SK-N-SH treated with all-trans-retinoic acid at 6 μM for 48 hours (cell line): Measurements from ENCODE around the gene PIK3R1.

Source experiments
- ATAC-seq: fragments of 200-7000 bp; cut with Tn5 transposase; 3 replicates; pipeline ENCODE4 v1.9.1; 2020; ENCODE audit warnings: mild to moderate bottlenecking, moderate library complexity
- BACH2 ChIP-seq: fragments of 250-450 bp; sonication (Bioruptor Pico); IDR thresholded peaks from 2 replicates; pipeline ENCODE4 v1.9.0; 2021; ENCODE audit warnings: mild to moderate bottlenecking, borderline replicate concordance
- CREB5 ChIP-seq: fragments of 250-450 bp; sonication (Bioruptor Pico); IDR thresholded peaks from 2 replicates; pipeline ENCODE4 v1.5.1; 2020; ENCODE audit warnings: low read depth, mild to moderate bottlenecking, moderate library complexity
- CSDC2 ChIP-seq: fragments of 250-450 bp; sonication (Bioruptor Pico); IDR thresholded peaks from 2 replicates; pipeline ENCODE4 v1.5.0; 2020; ENCODE audit warnings: mild to moderate bottlenecking, moderate library complexity
- CSRNP3 ChIP-seq: fragments of 250-450 bp; sonication (Bioruptor Pico); IDR thresholded peaks from 2 replicates; pipeline ENCODE4 v1.5.1; 2021; ENCODE audit warnings: mild to moderate bottlenecking, moderate library complexity
- ESRRG ChIP-seq: fragments of 250-450 bp; sonication (Bioruptor Pico); IDR thresholded peaks from 2 replicates; pipeline ENCODE4 v1.6.1; 2021; ENCODE audit warnings: mild to moderate bottlenecking
- GLIS3 ChIP-seq: fragments of 250-450 bp; sonication (Bioruptor Pico); IDR thresholded peaks from 2 replicates; pipeline ENCODE4 v1.5.0; 2020; ENCODE audit warnings: mild to moderate bottlenecking, moderate library complexity
- ISL1 ChIP-seq: fragments of 250-450 bp; sonication (Bioruptor Pico); IDR thresholded peaks from 2 replicates; pipeline ENCODE4 v2.1.2; 2022; ENCODE audit warnings: mild to moderate bottlenecking, moderate library complexity
- OSR1 ChIP-seq: fragments of 250-450 bp; sonication (Bioruptor Pico); IDR thresholded peaks from 2 replicates; pipeline ENCODE4 v1.8.0; 2022; ENCODE audit warnings: moderate library complexity, mild to moderate bottlenecking, inconsistent platforms
- PATZ1 ChIP-seq: fragments of 250-450 bp; sonication (Bioruptor Pico); IDR thresholded peaks from 2 replicates; pipeline ENCODE4 v1.8.0; 2020; ENCODE audit warnings: mild to moderate bottlenecking, moderate library complexity, borderline replicate concordance
- PPARA ChIP-seq: fragments of 250-450 bp; sonication (Bioruptor Pico); IDR thresholded peaks from 2 replicates; pipeline ENCODE4 v1.5.0; 2020; ENCODE audit warnings: mild to moderate bottlenecking, borderline replicate concordance
- SNAI2 ChIP-seq: fragments of 250-450 bp; sonication (Bioruptor Pico); IDR thresholded peaks from 2 replicates; pipeline ENCODE4 v1.5.0; 2020; ENCODE audit warnings: mild to moderate bottlenecking, moderate library complexity
- TCF4 ChIP-seq: fragments of 250-450 bp; sonication (Bioruptor Pico); IDR thresholded peaks from 2 replicates; pipeline ENCODE4 v1.8.0; 2021; ENCODE audit warnings: mild to moderate bottlenecking, moderate library complexity, borderline replicate concordance
- TSHZ2 ChIP-seq: fragments of 250-450 bp; sonication (Bioruptor Pico); IDR thresholded peaks from 2 replicates; pipeline ENCODE4 v1.5.0; 2020; ENCODE audit warnings: mild to moderate bottlenecking, moderate library complexity
- ZC3H10 ChIP-seq: fragments of 250-450 bp; sonication (Bioruptor Pico); IDR thresholded peaks from 2 replicates; pipeline ENCODE4 v1.5.1; 2021; ENCODE audit warnings: mild to moderate bottlenecking, moderate library complexity
- ZFP3 ChIP-seq: fragments of 250-450 bp; sonication (Bioruptor Pico); IDR thresholded peaks from 2 replicates; pipeline ENCODE4 v1.5.0; 2020; ENCODE audit warnings: mild to moderate bottlenecking, moderate library complexity
- ZNF565 ChIP-seq: fragments of 450-650 bp; formaldehyde crosslinking; conservative IDR thresholded peaks from 2 replicates; pipeline ENCODE4 v1.5.0; 2020; ENCODE audit warnings: low read depth, mild to moderate bottlenecking, moderate library complexity
- ZNF70 ChIP-seq: fragments of 450-650 bp; formaldehyde crosslinking; IDR thresholded peaks from 2 replicates; pipeline ENCODE4 v1.5.0; 2020; ENCODE audit warnings: mild to moderate bottlenecking, moderate library complexity
- ZNF8 ChIP-seq: fragments of 450-650 bp; formaldehyde crosslinking; IDR thresholded peaks from 2 replicates; pipeline ENCODE4 v1.5.0; 2020; ENCODE audit warnings: mild to moderate bottlenecking, moderate library complexity

PIK3R1 gene

GRCh38 chr5:68222310-68222709 is 6.8 kb downstream of the PIK3R1 start:
- ATAC-seq = no peak

GRCh38 chr5:68222824-68223354 is 7.3 kb downstream of the PIK3R1 start:
- TF ChIP-seq TSHZ2 (CRISPR knock-in tag) = no peak
- no peak for TF ChIP-seq ZNF8
- no peak for TF ChIP-seq PATZ1 (CRISPR knock-in tag)
- TF ChIP-seq SNAI2 (CRISPR knock-in tag) = no peak
- TF ChIP-seq GLIS3 (CRISPR knock-in tag) = no peak
- no peak for ATAC-seq

More at GRCh38 chr5:68222310-68222709, 6.8 kb downstream of the PIK3R1 start:
- TF ChIP-seq TCF4 (CRISPR knock-in tag) (no peak), ZC3H10 (CRISPR knock-in tag) (no peak), OSR1 (CRISPR knock-in tag) (no peak), ISL1 (no peak), BACH2 (CRISPR knock-in tag) (no peak), CREB5 (CRISPR knock-in tag) (no peak), PPARA (CRISPR knock-in tag) (no peak), CSDC2 (CRISPR knock-in tag) (no peak), ZFP3 (CRISPR knock-in tag) (no peak), ZNF565 (CRISPR knock-in tag) (no peak), GLIS3 (CRISPR knock-in tag) (no peak), ZNF70 (CRISPR knock-in tag) (no peak), PATZ1 (CRISPR knock-in tag) (no peak), ESRRG (CRISPR knock-in tag) (no peak), TSHZ2 (CRISPR knock-in tag) (no peak), SNAI2 (CRISPR knock-in tag) (no peak), CSRNP3 (no peak)
- TF ChIP-seq, all 23 proteins: peak for 0
